K562 (cell line): ENCODE results near the gene ALDH18A1. TPM values are rescaled to one million over a fixed set of nuclear protein-coding genes. Genes with fewer than 3 reads are reported as not detected.

ENCODE experiments used
- ARID4B ChIP-seq: sonication (generic); formaldehyde crosslinking; IDR thresholded peaks from 2 replicates; pipeline ENCODE4 v1.8.0; 2022; ENCODE audit warnings: mild to moderate bottlenecking, missing genetic modification reagents
- ATF1 ChIP-seq, 2 experiments: fragments of 450-650 bp in 1 of 2; IDR thresholded peaks; 2 replicates each; pipeline ENCODE4 v1.6.1; 2016; ENCODE audit warnings: missing compliant biosample characterization in 1 of 2, missing genetic modification characterization in 1 of 2
- JUNB ChIP-seq: fragments of 450-650 bp; formaldehyde crosslinking; conservative IDR thresholded peaks from 2 replicates; pipeline ENCODE4 v1.4.0; 2020; ENCODE audit warnings: mild to moderate bottlenecking
- MNT ChIP-seq, 2 experiments: fragments of 450-650 bp; conservative IDR thresholded peaks; 2 replicates each; pipeline ENCODE4 v1.6.1; 2017; ENCODE audit warnings: mild to moderate bottlenecking in 2 of 2, moderate library complexity in 2 of 2
- POLR2AphosphoS5 ChIP-seq: IDR thresholded peaks from 2 replicates; pipeline ENCODE4 v1.6.1; 2011; ENCODE audit warnings: mild to moderate bottlenecking, low read depth, low read length, moderate library complexity; ENCODE audit not compliant: control insufficient read depth, insufficient read depth
- SAP30 ChIP-seq: fragments of 200-600 bp; sonication (generic); IDR thresholded peaks from 2 replicates; pipeline ENCODE4 v1.6.1; 2012; ENCODE audit warnings: borderline replicate concordance, low read depth, mild to moderate bottlenecking, moderate library complexity, low read length, control low read depth, inconsistent platforms; ENCODE audit not compliant: insufficient read depth, poor library complexity, severe bottlenecking
- USF1 ChIP-seq: sonication (generic); formaldehyde crosslinking; IDR thresholded peaks from 2 replicates; pipeline ENCODE4 v1.9.0; 2022; ENCODE audit warnings: mild to moderate bottlenecking, missing genetic modification reagents
- ZBTB49 ChIP-seq: sonication (generic); formaldehyde crosslinking; IDR thresholded peaks from 2 replicates; pipeline ENCODE4 v1.8.0; 2022; ENCODE audit warnings: missing genetic modification reagents, mild to moderate bottlenecking, borderline replicate concordance
- ZNF197 ChIP-seq: fragments of 200-800 bp; sonication (Bioruptor generic); IDR thresholded peaks from 2 replicates; pipeline ENCODE4 v1.6.1; 2016; ENCODE audit warnings: low read depth, missing genetic modification characterization, missing compliant biosample characterization
- ZNF592 ChIP-seq: fragments of 450-650 bp; IDR thresholded peaks from 2 replicates; pipeline ENCODE4 v1.6.1; 2017; ENCODE audit warnings: antibody characterized with exemption, mild to moderate bottlenecking
- polyA plus RNA-seq, 8 experiments: library from polyadenylated mRNA; depleted of rRNA in 4 of 8; stranded (reverse) in 5 of 8; unstranded in 3 of 8; fragments of >200 nt; fragmentation: Nextera tagmentation in 2 of 8; fragmentation: Illumina TruSeq in 1 of 8; extraction: Ambion mirVana in 2 of 8; extraction: Trizol in 1 of 8; gene quantifications; 2 replicates each; pipeline versions ENCODE4 v1.2.1 to v1.2.3, GENCODE V29; 2011 to 2014; ENCODE audit warnings: inconsistent platforms in 1 of 8, missing spikeins in 1 of 8
- total RNA-seq, 7 experiments: library from RNA; depleted of rRNA in 6 of 7; stranded (reverse); fragments of >200 nt in 6 of 7; fragmentation: Illumina TruSeq in 2 of 7; extraction: Trizol in 2 of 7; gene quantifications; 2 replicates each; pipeline versions ENCODE4 v1.2.1 to v1.2.3, GENCODE V29; 2011 to 2021; ENCODE audit warnings: low replicate concordance in 1 of 7

The ALDH18A1 gene
- total and polyA plus RNA-seq, 9 of the 15 experiments (the other 6 are each of a cell fraction or from before 2014, with no cell fraction given), result 12.0 to 83.3 (median 43.8) TPM

- TF ChIP-seq MNT (conservative IDR thresholded peaks at IDR 0.05) (peak; percentile 97), SAP30 (peak; percentile 40), ATF1 (CRISPR knock-in tag; IDR thresholded peaks at IDR 0.05) (no peak), ATF1 (tag; IDR thresholded peaks at IDR 0.05) (peak; percentile 78), ARID4B (CRISPR knock-in tag) (peak; percentile 70; the same call in 1 of the 2 replicates), JUNB (CRISPR knock-in tag) (no peak), ZNF197 (CRISPR knock-in tag) (no peak), USF1 (peak; percentile 63), POLR2AphosphoS5 (no peak), ZBTB49 (no peak), ZNF592 (0 out of 2 replicates have a peak, but pooled peaks have one; percentile 34)
These were observed at the start of gene ALDH18A1 (continued) for GRCh38 chr10:95656291-95657164.
